IMR-90 (cell line): ENCODE data around the gene RND1. TPM values are rescaled to one million over a fixed set of nuclear protein-coding genes. Genes with fewer than 3 reads are reported as not detected.

Experiments
- ATAC-seq: fragments of 200-7000 bp; cut with Tn5 transposase; 2 replicates; pipeline ENCODE4 v1.9.1; 2020; ENCODE audit warnings: low read depth, mild to moderate bottlenecking, moderate library complexity
- BruUV-seq: library from RNA; stranded (reverse); fragments of 400-500 nt; replicated peaks from 2 replicates; lab custom pipeline; 2021; lab: Mats Ljungman, UMichigan
- CTCF ChIA-PET: fragments of 300-600 bp; formaldehyde crosslinking; extraction: SDS; loops from one replicate; lab custom pipeline; 2021; ENCODE audit warnings: antibody characterized with exemption; lab: Yijun Ruan, JAX
- POLR2A ChIA-PET: fragments of 300-600 bp; sonication (Branson Sonifier 250); formaldehyde crosslinking; loops from one replicate; lab custom pipeline; 2022; ENCODE audit warnings: antibody characterized with exemption; ENCODE audit not compliant: unreplicated experiment; lab: Charles Lee
- DNase-seq: peaks from one replicate; pipeline ENCODE4 v3.0.0; 2013
- H2AFZ ChIP-seq: replicated peaks from 2 replicates; pipeline ENCODE3; 2013; ENCODE audit warnings: low read length, mild to moderate bottlenecking; ENCODE audit not compliant: poor library complexity
- H2AK5ac ChIP-seq: 2 replicates; pipeline ENCODE4 v1.6.1; 2013; ENCODE audit warnings: low read depth, low read length, inconsistent platforms
- H2AK9ac ChIP-seq: replicated peaks from 2 replicates; pipeline ENCODE3; 2013; ENCODE audit warnings: mild to moderate bottlenecking, low read depth, low read length, moderate library complexity; ENCODE audit not compliant: poor library complexity
- H2BK120ac ChIP-seq: 2 replicates; pipeline ENCODE4 v1.6.1; 2013; ENCODE audit warnings: low read depth, low read length, inconsistent platforms
- H2BK15ac ChIP-seq: 3 replicates; pipeline ENCODE4 v1.6.1; 2013; ENCODE audit warnings: low read depth, low read length, inconsistent platforms
- H2BK20ac ChIP-seq: 2 replicates; pipeline ENCODE4 v1.6.1; 2013; ENCODE audit warnings: low read depth, mild to moderate bottlenecking, inconsistent platforms, low read length, moderate library complexity
- H2BK5ac ChIP-seq: 2 replicates; pipeline ENCODE4 v1.6.1; 2013; ENCODE audit warnings: mild to moderate bottlenecking, low read depth, low read length, inconsistent platforms; ENCODE audit not compliant: poor library complexity, severe bottlenecking
- H3K14ac ChIP-seq: replicated peaks from 2 replicates; pipeline ENCODE4 v1.6.1; 2013; ENCODE audit warnings: low read depth, low read length, inconsistent platforms
- H3K18ac ChIP-seq: 2 replicates; pipeline ENCODE4 v1.6.1; 2013; ENCODE audit warnings: low read depth, low read length, control low read depth
- H3K23ac ChIP-seq: 2 replicates; pipeline ENCODE4 v1.6.1; 2013; ENCODE audit warnings: low read depth, low read length, inconsistent platforms
- H3K27ac ChIP-seq: 2 replicates; pipeline ENCODE4 v1.5.1; 2013; ENCODE audit warnings: mild to moderate bottlenecking, control low read depth, low read length; ENCODE audit not compliant: insufficient read depth
- H3K27me3 ChIP-seq: 2 replicates; pipeline ENCODE4 v1.6.1; 2013; ENCODE audit warnings: low read length; ENCODE audit not compliant: control insufficient read depth, insufficient read depth
- H3K36me3 ChIP-seq: 2 replicates; pipeline ENCODE4 v1.6.1; 2013; ENCODE audit warnings: low read length, mixed read lengths; ENCODE audit not compliant: control insufficient read depth, insufficient read depth
- H3K4ac ChIP-seq: 2 replicates; pipeline ENCODE4 v1.6.1; 2013; ENCODE audit warnings: low read depth, low read length, inconsistent platforms
- H3K4me1 ChIP-seq: 2 replicates; pipeline ENCODE4 v1.6.1; 2013; ENCODE audit warnings: low read length, mixed read lengths; ENCODE audit not compliant: control insufficient read depth, insufficient read depth
- H3K4me2 ChIP-seq: 2 replicates; pipeline ENCODE4 v1.6.1; 2013; ENCODE audit warnings: low read depth, mild to moderate bottlenecking, control low read depth, low read length, moderate library complexity
- H3K4me3 ChIP-seq: 2 replicates; pipeline ENCODE4 v1.5.1; 2013; ENCODE audit warnings: low read depth, mild to moderate bottlenecking, control low read depth, low read length, moderate library complexity; ENCODE audit not compliant: insufficient read depth
- H3K56ac ChIP-seq: 2 replicates; pipeline ENCODE4 v1.6.1; 2013; ENCODE audit warnings: low read length, inconsistent platforms; ENCODE audit not compliant: insufficient read depth; ENCODE audit errors: extremely low read depth
- H3K79me1 ChIP-seq, 2 experiments: 2 replicates each; pipeline ENCODE4 v1.6.1; 2013; ENCODE audit warnings: low read length in 2 of 2, inconsistent platforms in 1 of 2, low read depth in 1 of 2
- H3K9ac ChIP-seq: 2 replicates; pipeline ENCODE4 v1.6.1; 2013; ENCODE audit warnings: low read depth, low read length, control low read depth
- H3K9me1 ChIP-seq: 2 replicates; pipeline ENCODE4 v1.6.1; 2013; ENCODE audit warnings: low read length, inconsistent platforms; ENCODE audit not compliant: insufficient read depth
- H3K9me3 ChIP-seq: 2 replicates; pipeline ENCODE4 v1.6.1; 2013; ENCODE audit warnings: low read length; ENCODE audit not compliant: control insufficient read depth, insufficient read depth
- H4K20me1 ChIP-seq: 2 replicates; pipeline ENCODE4 v1.6.1; 2013; ENCODE audit warnings: low read length, inconsistent platforms; ENCODE audit not compliant: insufficient read depth
- H4K5ac ChIP-seq: 2 replicates; pipeline ENCODE4 v1.6.1; 2013; ENCODE audit warnings: mild to moderate bottlenecking, low read depth, low read length, control low read depth
- H4K8ac ChIP-seq, 2 experiments: 2 replicates each; pipeline ENCODE4 v1.6.1; 2013; ENCODE audit warnings: low read depth in 2 of 2, low read length in 2 of 2, control low read depth in 1 of 2, inconsistent platforms in 1 of 2
- H4K91ac ChIP-seq: 2 replicates; pipeline ENCODE4 v1.6.1; 2013; ENCODE audit warnings: low read depth, low read length, inconsistent platforms; ENCODE audit not compliant: insufficient read depth
- BHLHE40 ChIP-seq: fragments of 150-350 bp; IDR thresholded peaks from 2 replicates; pipeline ENCODE4 v1.6.1; 2016; ENCODE audit warnings: mild to moderate bottlenecking, low read depth, low read length
- CEBPB ChIP-seq: IDR thresholded peaks from 2 replicates; pipeline ENCODE4 v1.6.1; 2012; ENCODE audit warnings: low read depth, low read length, improper control_type of control experiment
- CHD1 ChIP-seq: IDR thresholded peaks from 2 replicates; pipeline ENCODE4 v1.6.1; 2012; ENCODE audit warnings: low read depth, low read length, improper control_type of control experiment
- ELK1 ChIP-seq: fragments of 150-350 bp; IDR thresholded peaks from 2 replicates; pipeline ENCODE4 v1.6.1; 2016; ENCODE audit warnings: low read depth, mild to moderate bottlenecking, low read length, moderate library complexity, borderline replicate concordance
- FOS ChIP-seq: fragments of 150-350 bp; IDR thresholded peaks from 2 replicates; pipeline ENCODE4 v1.6.1; 2016; ENCODE audit warnings: low read depth, low read length
- MAFK ChIP-seq: IDR thresholded peaks from 2 replicates; pipeline ENCODE4 v1.6.1; 2012; ENCODE audit warnings: low read depth, low read length, improper control_type of control experiment
- MAZ ChIP-seq: IDR thresholded peaks from 2 replicates; pipeline ENCODE4 v1.6.1; 2012; ENCODE audit warnings: low read depth, mild to moderate bottlenecking, low read length, improper control_type of control experiment, moderate library complexity, borderline replicate concordance
- MXI1 ChIP-seq: IDR thresholded peaks from 2 replicates; pipeline ENCODE4 v1.6.1; 2012; ENCODE audit warnings: low read depth, mild to moderate bottlenecking, low read length, moderate library complexity, borderline replicate concordance
- NFE2L2 ChIP-seq: fragments of 150-350 bp; IDR thresholded peaks from 2 replicates; pipeline ENCODE4 v1.6.1; 2016; ENCODE audit warnings: low read depth, mild to moderate bottlenecking, low read length
- POLR2A ChIP-seq: IDR thresholded peaks from 2 replicates; pipeline ENCODE4 v1.6.1; 2012; ENCODE audit warnings: mild to moderate bottlenecking, low read depth, low read length
- RAD21 ChIP-seq: IDR thresholded peaks from 2 replicates; pipeline ENCODE4 v1.6.1; 2012; ENCODE audit warnings: low read length, improper control_type of control experiment
- RCOR1 ChIP-seq: IDR thresholded peaks from 2 replicates; pipeline ENCODE4 v1.6.1; 2012; ENCODE audit warnings: mild to moderate bottlenecking, low read length, improper control_type of control experiment; ENCODE audit not compliant: insufficient replicate concordance
- RFX5 ChIP-seq: IDR thresholded peaks from 2 replicates; pipeline ENCODE4 v1.8.0; 2012; ENCODE audit warnings: low read depth, mild to moderate bottlenecking, low read length, moderate library complexity
- SMC3 ChIP-seq: fragments of 150-350 bp; IDR thresholded peaks from 2 replicates; pipeline ENCODE4 v1.6.1; 2016; ENCODE audit warnings: low read depth, mild to moderate bottlenecking, antibody characterized with exemption, low read length, moderate library complexity
- WGBS, 2 experiments: methylation state at CpG; one replicate each; pipeline versions ENCODE4 v1.1.5 to v1.1.7; 2013; ENCODE audit warnings: missing lambda C conversion rate in 2 of 2; ENCODE audit not compliant: insufficient read length in 1 of 2; ENCODE audit errors: extremely low coverage in 2 of 2; 5-methylcytosine and 5-hydroxymethylcytosine counted together
- dilution Hi-C: fragments of 300-500 bp; cut with HindIII; formaldehyde crosslinking; loops from one replicate; pipeline ENCODE4 v1.14.3; 2018; ENCODE audit warnings: low sequenced_read_pairs; ENCODE audit not compliant: unreplicated experiment
- in situ Hi-C: fragments of 300-500 bp; cut with MboI; formaldehyde crosslinking; loops from 3 replicates; pipeline ENCODE4 v1.14.3; 2019; ENCODE audit warnings: low sequenced_read_pairs, inconsistent platforms, mixed read lengths
- intact Hi-C: fragments of 100-400 bp; cut with micrococcal nuclease; formaldehyde crosslinking; loops from 2 replicates; pipeline ENCODE4 v1.10.0; 2022
- polyA plus RNA-seq, 3 experiments: library from polyadenylated mRNA; depleted of rRNA; stranded (reverse); fragments of >200 nt; gene quantifications; 2 replicates each; pipeline ENCODE4 v1.2.3, GENCODE V29; 2012; ENCODE audit warnings: low replicate concordance in 1 of 3
- total RNA-seq: library from RNA; depleted of rRNA; stranded (reverse); fragments of >200 nt; gene quantifications from 2 replicates; pipeline ENCODE4 v1.2.3, GENCODE V29; 2012
- TF ChIP-seq, protein P1 (sequence below): fragments of 150-350 bp; IDR thresholded peaks from 2 replicates; pipeline ENCODE4 v1.6.1; 2017; ENCODE audit warnings: mild to moderate bottlenecking, antibody characterized with exemption, low read length, low read depth

The RND1 gene
- total and polyA plus RNA-seq, 2 of the 4 experiments (the other 2 are of a cell fraction), result under 0.01 to 0.21 TPM

- Histone ChIP-seq H3K56ac (no peak overlapping the region), H2BK120ac (no peak overlapping the region), H3K4ac (no peak overlapping the region), H3K18ac (no peak overlapping the region), H2AFZ (no peak overlapping the region), H2AK5ac (no peak overlapping the region), H3K27me3 (peaks cover 28% of the 10 kb centered on the region), H3K4me3 (no peak overlapping the region), H2BK20ac (no peak overlapping the region), H4K20me1 (no peaks in the 10 kb centered on the region; the same call in 1 of the 2 replicates), H3K79me1 (peaks cover 0 to 3% of the 10 kb centered on the region in 2 experiments; a peak in 1 of 4 replicates), H3K4me2 (no peak overlapping the region), H3K9ac (no peak overlapping the region), H3K9me3 (no peaks in the 10 kb centered on the region), H4K8ac (no peak overlapping the region), H3K14ac (no peak overlapping the region), H3K9me1 (0 out of 2 replicates have a peak, but pooled peaks cover 5% of the 10 kb centered on the region), H4K91ac (no peak overlapping the region), H2AK9ac (no peak overlapping the region), H2BK5ac (no peak overlapping the region), H3K4me1 (peaks cover 2% of the 10 kb centered on the region; the same call in 1 of the 2 replicates), H3K36me3 (no peaks in the 10 kb centered on the region), H3K27ac (no peak overlapping the region), H2BK15ac (no peak overlapping the region), H3K23ac (no peak overlapping the region), H4K5ac (no peak overlapping the region)
- ChIA-PET POLR2A (no interaction called here), CTCF (interaction anchor here (0.6 to 2.8 kb wide), 2 partner anchors 67 to 131 kb away, joined by 3 to 8 read pairs; no protein-coding TSS in a partner anchor)
- ATAC-seq (no peak), DNase-seq (no peak)
- 20% methylated on average over 1 of the region's 13 CpGs; no CpG with 5 or more reads in 1 of the 2 experiments for WGBS, 2 experiments
- intact Hi-C loops, result no loop called here
- BruUV-seq, result no TSS peak
- dilution Hi-C loops, result no loop called here
- in situ Hi-C loops, result no loop called here
- no peak for TF ChIP-seq CEBPB
- TF ChIP-seq MAFK, result no peak
- no peak for TF ChIP-seq RAD21
- no peak for TF ChIP-seq RCOR1
- TF ChIP-seq, protein P1, sequence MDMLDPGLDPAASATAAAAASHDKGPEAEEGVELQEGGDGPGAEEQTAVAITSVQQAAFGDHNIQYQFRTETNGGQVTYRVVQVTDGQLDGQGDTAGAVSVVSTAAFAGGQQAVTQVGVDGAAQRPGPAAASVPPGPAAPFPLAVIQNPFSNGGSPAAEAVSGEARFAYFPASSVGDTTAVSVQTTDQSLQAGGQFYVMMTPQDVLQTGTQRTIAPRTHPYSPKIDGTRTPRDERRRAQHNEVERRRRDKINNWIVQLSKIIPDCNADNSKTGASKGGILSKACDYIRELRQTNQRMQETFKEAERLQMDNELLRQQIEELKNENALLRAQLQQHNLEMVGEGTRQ, result no peak
- no peak for TF ChIP-seq RFX5
- TF ChIP-seq MAZ, result no peak
- TF ChIP-seq FOS, result no peak
- no peak for TF ChIP-seq ELK1
- no peak for TF ChIP-seq NFE2L2
- TF ChIP-seq MXI1, result no peak
- no peak for TF ChIP-seq SMC3
- no peak for TF ChIP-seq BHLHE40
- no peak for TF ChIP-seq CHD1
- no peak for TF ChIP-seq POLR2A
These were observed 8.2 kb downstream of the RND1 start for GRCh38 chr12:48857278-48857994.
